HG03439 (cell line): ENCODE measurements around the gene CCR9.

Experiments
- ATAC-seq: cut with Tn5 transposase; IDR thresholded peaks from one replicate; pipeline ENCODE4 v1.9.1; 2021; ENCODE audit warnings: mild to moderate bottlenecking, moderate library complexity; ENCODE audit not compliant: unreplicated experiment

Gene CCR9

DNA sequence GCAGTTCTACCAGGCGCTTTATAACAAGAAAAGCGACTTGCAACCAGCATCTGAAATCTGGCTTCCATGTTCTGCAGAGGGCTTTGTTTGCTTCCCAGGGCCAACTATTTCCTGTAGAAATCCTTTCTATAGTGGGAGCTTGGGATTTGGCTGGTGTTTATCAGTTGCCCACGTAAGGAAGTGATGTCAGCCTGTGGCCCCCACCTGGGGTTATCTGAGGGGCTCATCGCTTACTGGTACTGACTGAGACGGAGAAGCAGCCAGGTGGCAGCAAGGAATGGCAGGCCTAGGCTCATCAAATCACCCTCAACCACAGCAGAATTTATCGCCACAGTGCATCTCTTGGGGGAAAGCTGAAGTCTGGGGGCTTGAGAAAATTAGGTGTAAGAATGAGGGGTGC, 14.6 kb upstream of the CCR9 start:
- no peak for ATAC-seq

DNA sequence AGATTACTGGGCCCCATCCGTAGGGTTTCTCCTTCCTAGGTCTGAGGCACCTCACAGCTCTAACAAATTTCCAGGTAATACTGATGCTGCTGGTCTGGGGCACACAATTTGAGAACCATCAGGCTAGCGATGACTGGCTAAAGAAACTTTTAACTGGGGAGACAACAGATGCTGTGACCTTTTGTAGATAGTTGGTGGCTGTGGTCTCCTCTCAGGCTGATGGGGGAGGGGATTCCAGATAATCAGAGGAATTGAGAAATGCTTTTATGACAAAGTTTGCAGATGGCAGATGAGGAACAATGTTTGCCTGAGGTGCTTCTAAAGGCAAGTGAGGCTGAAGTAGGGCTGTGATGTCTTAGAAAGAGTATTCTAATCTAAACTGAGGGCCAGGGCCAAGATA, 13.8 kb upstream of the CCR9 start:
- no peak for ATAC-seq

DNA sequence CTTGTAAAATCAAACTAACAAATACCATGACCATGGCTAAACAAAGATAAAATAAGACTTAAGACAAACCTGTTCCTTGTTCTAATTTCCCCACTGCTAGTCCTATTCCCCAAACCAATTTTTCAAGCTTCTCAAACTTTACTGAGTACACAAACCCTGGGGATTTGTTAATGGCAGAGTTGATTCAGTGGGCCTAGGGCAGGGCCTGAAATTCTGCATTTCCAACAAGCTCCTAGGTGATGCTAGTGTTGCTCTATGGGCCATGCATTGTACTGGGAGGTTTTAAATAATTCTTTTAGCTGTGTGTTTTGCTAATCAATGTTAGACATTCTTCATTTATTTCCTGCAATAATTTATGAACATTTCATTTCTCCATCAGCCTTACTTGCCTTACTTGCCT, 13.3 kb upstream of the CCR9 start:
- no peak for ATAC-seq

DNA sequence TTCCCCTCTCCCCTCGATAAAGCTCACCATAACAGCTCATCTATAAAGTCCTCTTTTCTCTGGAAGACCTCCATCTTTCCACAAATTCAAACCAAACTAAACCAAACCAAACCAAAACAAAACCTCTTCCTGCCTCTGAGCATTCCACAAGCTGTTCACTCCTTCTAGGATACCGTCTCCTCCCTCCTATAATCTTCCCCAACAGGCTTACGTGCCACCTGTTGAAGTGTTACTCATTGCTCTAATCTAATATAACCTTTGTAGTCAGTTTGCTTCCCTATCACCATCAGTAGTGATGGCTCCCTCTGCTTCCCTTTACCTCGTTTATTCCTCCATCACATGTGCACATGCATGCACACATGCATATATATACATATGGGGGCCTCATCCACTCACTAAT, 12.7 kb upstream of the CCR9 start:
- ATAC-seq: no peak

DNA sequence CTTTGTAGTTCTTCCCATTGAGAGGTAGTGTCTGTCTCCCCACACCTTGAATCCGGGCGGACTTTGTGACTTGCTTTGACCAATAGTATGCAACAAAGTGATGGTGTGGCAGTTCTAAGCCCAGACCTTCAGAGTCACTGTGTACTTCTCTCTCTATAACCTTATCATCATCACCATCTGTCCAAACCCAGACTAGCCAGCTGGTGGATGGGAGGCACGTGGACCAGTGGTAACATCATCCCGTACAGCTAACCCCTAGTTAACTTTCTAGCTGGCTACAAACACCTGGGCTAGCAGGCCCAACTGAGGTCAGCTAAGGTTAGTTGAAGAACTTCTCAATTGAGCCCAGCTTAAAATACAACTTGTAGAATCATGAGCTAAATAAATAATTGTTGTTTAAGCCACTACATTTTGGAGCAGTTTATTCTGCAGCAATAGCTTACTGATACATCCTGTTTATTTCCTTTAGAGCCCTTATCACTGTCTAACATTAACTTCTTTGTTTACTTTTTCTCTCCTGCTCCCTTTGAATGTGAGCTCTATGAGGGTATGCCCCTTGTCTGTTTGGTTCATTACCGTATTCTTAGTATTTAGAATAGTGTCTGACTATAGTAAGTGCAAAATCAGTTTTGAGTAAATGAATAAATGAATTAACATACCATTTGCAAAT, 11.5 kb upstream of the CCR9 start:
- ATAC-seq: no peak

DNA sequence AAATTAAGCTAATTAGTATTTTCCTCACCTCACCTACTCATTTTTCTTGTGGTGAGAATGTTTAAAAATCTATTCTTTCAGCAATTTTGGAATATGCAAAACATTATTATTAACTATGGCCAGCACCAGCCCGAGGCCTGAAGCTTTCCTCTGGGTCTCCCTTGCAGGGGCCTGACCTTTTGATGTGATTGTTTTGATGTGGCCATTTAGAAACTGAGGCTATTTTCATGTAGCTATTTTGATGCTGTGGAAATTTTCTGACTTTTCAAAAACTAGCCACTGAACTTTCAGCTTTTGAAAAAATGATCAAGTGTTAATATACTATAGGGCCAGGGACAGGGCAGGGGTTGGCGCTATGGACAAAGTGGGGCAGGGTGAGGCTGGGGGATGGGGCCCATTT, 8.2 kb upstream of the CCR9 start:
- ATAC-seq: no peak

DNA sequence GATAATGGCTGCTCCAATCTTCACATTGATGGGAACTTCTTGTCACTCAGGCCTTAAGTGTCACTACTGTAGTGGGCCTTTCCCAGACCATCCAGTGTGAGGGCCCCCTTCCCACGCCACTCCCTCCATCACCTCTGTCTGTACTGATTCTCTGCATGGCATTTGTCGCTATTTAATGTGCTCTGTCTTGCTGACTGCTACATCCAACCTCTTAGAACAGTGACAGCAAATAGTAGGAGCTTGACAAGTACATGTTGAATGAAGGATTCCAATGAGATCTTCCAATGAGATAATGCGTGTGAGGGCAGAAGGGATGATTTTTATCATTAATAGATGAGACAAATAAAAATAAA, 5.6 kb upstream of the CCR9 start:
- ATAC-seq: no peak

DNA sequence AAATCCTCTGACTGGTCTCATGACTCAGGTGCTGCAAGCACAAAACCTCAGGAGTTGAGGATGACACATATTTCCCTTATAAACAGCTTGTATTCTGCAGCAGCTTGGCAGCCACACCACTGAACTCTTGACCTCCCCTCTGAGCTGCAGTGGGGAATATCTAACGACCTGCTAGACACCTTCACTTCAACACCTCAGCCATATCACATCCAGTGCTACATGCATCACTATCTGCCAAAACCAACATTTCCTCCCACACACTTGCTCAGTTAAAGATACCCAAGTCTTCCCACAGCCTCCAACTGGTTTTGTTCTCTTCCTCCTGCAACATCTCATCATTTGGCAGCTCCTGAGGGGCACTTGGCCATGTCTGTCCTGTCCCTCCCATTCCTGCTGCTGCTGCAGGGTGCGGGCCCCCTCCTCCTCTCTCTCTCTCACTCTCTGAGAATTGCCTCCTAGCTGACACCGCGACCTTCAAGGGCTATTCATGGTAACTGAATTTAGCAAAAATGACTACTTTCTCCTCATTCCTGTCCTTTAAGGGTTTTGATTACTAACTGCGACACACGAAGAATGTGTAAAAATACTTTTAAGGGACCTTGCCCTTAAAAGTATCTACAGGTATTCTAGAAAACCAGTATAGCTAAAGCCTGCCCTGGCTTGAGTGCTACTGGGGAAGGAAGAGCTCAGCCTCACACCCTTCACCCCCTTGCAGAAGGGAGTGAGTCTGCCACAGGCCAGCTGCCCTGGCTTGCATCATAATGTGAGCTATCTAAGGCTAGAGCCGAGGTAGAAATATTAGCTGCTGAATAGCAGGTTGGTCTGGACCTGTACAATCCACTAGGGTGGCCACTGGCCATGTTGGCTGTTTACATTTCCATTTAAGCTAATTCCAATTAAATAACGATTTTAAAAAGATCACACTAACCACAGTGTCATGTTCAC, 5.0 kb upstream of the CCR9 start:
- no peak for ATAC-seq

DNA sequence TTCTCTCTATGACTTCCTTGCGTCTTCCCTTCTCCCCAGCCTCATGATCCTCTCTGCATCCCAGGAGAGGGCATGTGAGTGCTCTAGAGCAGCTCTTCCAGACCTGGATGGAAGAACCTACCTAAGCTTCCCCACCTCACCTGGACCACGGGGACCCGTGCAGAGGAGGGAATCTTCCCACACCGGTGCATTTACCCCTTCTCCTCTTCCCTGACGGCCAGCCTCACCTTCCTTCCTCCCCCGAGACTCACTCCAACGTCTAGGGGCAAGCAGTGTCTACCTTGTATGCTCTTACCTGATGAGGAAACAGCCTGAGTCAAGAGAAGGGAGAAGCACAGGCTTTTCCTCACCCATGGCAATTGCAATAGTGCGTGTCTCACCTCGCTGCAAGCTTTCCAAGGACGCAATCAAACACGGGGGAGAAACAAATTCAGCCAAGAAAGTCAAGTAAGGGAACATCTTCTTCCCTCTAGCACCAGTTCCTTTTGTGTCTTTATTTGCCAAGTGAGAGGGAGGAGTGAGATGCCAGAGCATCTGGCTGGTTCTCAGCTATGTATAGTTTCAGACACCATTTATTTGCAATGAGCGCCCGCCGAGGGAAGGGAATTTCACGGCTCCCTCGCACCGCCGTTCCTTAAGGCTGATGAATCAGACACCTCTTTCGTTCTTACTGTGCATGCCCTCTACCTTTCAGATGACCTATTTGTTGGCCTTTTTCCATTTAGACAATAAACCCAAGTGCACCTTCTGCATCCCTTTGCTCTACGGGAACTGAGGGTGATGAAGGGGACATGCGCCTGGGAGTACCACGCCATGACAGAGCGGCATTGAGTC, 1.8 kb upstream of the CCR9 start:
- no peak for ATAC-seq

DNA sequence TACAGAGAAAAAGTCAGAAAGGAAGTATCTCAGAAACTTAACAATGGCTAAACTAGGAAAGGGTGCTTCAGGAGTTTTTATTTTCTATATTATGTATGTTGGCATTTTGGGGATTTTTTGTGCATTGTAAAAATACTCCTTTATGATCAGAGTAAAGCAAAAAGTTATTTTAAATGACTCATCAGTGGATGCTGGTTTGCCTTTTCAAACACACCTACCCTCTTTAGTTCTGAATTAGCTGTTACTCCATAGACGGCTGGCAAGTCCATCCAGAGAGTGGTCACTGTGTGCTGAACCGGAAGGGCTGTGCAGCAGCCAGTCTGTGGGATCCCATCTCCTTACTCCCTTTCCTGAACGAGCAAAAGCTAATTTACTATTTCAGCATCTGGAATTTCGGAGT, 942 bp downstream of the CCR9 start:
- ATAC-seq: no peak

DNA sequence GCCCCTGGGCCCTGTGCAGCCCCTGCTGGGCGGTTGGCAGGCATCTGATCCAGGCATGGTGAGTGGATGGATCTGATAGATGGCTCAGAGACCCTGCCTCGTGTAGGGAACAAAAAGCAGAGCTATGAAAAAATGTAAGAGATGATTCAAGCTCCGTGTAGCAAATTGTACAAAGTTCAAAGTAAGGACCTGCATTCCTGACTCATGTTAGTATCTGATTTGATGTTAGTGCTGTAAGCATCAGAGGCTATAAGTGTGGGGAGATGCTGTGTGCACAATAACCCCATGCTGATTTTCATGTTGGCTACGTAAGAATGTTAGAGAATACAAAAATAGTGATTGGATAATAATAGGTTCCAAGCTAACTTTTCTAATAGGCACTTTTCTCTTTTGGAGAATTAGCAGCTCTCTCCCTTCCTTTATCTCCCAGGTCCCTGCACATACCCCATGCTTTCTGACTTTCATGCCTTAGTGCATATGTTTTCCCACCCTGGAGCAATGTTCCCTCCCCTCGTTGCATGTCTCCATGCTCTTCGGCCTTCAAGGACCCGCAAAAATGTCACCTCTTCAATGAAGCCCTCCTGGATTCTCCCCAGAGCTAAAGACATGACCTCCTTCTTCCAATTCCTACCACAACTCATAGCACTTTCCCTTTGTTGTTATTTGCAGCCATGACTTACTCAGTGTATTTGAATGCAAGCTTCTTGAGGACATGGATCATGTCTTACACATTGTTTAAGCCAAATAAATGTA, 1.6 kb downstream of the CCR9 start:
- ATAC-seq: no peak

DNA sequence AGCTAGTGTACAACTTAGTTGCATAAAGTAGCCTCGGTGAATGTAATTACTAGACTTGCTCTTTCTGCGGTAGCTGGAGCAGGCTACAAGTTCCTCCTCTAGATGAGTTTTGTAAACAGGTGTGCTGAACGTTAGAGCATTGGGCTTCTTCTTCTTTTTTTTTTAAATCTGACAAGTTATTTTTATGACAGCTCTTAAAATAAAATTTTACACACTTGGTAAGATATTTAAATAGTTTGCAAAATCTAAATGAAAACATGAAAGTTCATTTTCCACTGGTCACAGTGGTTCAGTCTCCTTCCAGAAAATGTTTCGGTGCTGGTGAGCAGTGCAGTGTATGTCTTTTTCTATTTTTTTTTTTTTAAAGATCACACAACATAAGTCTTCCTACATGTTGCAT, 3.0 kb downstream of the CCR9 start:
- no peak for ATAC-seq

DNA sequence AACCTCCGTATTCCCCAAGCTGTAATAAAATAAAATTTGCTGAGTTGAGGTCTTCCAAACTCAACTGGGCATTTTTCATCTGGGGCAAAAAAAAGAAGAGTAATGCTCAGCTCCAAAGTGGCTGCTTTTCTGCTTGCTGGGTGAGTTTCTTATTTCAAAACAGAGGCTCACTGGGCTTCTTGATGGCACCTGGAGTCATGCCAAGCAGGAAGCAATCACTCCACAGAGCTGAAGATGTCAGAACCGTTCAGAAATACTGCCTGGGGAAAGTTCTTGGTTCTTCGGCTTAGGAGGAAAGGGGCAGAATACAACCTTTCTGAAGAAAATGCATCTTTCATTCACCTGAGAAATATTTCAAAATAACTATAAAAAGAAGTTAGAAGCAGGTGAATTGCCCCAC, 4.1 kb downstream of the CCR9 start:
- ATAC-seq: no peak

DNA sequence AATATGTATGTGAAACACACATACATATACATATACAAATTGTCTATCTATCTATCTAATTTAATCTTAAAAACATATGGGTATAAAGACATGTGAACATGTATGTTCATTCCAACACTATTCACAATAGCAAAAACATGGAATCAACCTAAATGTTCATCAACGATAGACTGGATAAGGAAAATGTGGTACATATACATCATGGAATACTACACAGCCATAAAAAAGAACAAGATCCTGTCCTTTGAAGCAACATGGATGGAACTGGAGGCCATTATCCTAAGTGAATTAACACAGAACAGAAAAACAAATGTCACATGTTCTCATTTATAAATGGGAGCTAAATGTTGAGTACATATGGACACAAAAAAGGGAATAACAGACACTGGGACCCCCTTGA, 5.8 kb downstream of the CCR9 start:
- ATAC-seq: no peak

DNA sequence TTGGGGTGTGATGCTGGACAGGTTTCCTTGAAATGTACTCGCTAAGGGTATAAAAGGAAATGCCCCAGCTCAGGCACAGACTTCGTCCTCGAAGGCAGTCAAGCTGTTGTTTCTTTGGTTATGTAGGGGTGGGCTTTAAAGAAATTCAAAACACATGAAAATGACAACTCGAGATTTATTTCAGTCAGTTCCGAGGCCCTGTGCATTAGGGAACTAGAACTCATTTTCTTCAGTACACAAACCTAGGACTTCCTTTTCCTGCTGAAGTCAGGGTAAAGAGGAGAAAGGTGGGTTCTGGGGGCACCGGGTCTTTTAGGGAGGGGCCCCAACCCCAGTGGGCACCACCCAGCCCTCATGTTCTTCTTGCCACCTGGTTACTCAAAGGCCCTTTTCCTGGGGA, 7.7 kb downstream of the CCR9 start:
- no peak for ATAC-seq

DNA sequence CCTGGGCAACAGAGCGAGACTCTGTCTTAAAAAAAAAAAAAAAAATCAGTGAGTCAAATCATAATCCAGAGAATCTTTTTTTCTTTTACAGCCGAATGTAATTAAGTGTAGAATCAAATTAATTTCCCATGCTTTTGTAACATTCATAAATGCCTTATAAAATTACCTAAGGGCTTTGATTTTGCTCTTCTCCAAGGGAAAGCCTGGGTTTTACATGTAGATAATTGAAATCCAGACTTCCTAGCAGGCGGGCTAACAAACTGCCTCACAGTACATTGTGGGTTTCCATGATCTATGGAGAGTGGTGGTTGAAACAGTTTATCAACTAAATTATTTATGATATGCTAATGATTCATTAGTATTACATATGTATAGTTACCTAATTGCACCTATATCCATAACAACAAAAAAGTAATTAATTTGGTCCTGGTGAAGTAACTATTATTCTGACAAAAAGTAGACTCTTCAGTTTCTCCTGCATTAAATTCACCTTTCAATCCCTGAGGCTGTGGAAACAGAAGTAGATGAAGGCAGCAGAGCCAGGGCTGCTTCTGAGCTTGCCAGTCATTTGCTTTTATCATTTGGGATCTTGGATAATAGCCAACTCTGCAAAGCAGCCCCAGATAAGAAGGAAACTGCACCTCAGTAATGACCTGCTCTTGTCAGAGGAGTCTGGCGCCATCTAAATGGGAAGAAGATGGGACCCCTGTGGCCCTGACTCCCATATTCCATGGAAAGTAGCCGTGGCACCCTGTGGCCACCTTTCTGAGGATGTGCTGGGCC, 9.5 kb downstream of the CCR9 start:
- ATAC-seq: no peak

DNA sequence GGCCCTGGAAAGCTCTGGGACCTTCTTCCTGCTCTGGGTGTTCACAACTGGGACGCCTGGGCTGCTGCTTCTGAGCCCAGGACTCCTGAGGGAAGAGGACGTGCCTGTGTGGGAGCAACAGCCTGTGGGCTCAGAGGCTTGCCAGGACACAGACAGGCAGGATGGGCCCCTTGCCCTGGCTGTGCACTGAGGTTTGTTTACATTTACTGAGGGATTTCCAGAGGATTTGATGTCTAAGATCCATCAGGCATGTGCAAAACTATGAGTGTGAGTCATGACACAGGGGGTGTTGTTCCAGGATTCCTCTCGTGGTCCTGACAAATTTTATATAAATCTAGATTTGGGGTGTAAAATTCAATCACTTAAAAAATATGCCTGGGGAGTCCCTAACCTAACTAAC, 10.6 kb downstream of the CCR9 start:
- no peak for ATAC-seq

DNA sequence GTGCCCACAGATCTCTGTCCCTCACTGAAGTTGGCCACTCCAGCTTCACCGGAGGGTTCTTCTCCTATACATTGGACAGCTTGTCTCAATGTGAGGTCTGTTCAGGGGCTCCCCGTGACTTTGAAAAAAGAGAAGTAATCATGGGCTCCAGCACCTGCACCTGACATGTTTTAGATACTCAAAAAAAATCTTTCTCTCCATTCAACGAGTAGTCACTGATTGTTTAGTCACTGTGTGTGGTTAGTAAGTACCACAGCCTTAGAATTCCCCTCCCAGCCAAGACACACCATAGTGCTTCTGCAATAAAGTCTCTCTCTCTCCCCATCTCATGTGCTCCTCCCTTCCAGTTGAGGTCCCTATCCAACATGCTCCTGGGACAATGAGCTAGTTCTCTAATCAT, 18.6 kb downstream of the CCR9 start:
- ATAC-seq: no peak

DNA sequence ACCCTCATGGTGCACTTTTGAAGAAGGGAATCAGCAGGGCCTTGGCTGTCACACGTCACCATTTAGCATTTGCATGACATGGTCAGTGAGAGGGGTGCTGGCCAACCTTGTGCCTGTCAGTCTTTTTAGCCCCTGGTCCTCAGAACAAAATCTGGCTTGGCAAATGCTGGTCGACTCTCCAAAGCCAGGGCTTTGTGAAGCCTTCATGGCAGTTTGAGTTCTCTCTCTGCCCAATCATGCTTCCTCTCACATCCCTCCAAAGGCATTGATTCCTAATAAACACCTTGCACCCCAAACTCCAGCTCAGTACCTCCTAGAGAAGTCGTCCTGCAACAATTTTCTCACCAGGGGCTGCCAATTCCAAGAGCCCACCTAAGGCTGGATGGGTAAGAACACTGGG, 19.4 kb downstream of the CCR9 start:
- no peak for ATAC-seq

DNA sequence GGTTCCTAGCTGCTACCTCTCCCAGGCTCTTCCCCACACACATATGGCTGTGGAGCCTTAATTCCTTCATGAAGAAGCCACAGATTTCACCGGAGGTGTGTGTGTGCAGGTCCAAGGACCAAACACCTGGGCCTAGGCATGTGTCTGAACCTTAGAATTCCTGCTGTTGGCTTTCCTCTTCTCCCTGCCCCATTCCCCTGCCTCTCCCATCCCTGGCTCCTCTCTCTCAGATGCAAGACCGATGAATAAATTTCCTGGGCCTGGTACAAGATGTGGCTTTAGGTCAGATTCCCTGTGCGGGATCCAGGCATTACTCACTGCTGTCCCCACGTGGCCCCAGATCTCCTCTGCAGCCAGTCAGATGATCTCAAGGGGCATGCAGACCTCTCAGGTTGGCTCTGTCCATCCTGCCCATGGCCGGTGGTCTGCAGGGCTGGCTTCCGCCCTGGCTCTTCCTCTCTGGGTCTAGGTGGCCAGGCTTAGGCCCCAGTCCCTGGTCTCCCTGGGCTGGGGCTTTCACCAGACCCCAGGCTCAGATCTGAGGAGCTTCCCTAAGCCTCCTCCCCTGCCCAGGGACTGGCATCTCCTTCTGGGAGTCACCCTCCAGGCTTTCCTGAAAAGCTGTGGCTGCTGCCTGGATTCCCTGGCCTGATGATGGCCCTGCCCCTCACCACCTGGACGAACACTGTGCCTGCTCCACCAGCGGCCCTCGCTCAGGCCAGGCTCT, 20.5 kb downstream of the CCR9 start:
- ATAC-seq: no peak
